CD8-positive, alpha-beta memory T cell (primary cell): ENCODE data around the gene USH1G. TPM values are rescaled to one million over a fixed set of nuclear protein-coding genes. Genes with fewer than 3 reads are reported as not detected.

Source experiments
- CTCF ChIA-PET: fragments of 350-600 bp; sonication (Branson Sonifier 250); formaldehyde crosslinking; loops from one replicate; lab custom pipeline; 2021; ENCODE audit warnings: antibody characterized with exemption; lab: Charles Lee
- POLR2A ChIA-PET: fragments of 350-600 bp; sonication (Branson Sonifier 250); formaldehyde crosslinking; loops from one replicate; lab custom pipeline; 2021; ENCODE audit warnings: antibody characterized with exemption; lab: Charles Lee
- DNase-seq, 5 donors: peaks; one replicate each; pipeline versions ENCODE4 v3.0.0 to v3.0.0-alpha.2; 2020 to 2022; ENCODE audit warnings: mixed read lengths in 1 of 5
- H3K27ac ChIP-seq: one replicate; pipeline ENCODE4 v1.7.0; 2013; ENCODE audit warnings: low read depth, mild to moderate bottlenecking, low read length, moderate library complexity
- H3K27me3 ChIP-seq: 2 replicates; pipeline ENCODE4 v1.7.0; 2013; ENCODE audit warnings: low read length, mild to moderate bottlenecking; ENCODE audit not compliant: insufficient read depth, poor library complexity, severe bottlenecking
- H3K36me3 ChIP-seq: 2 replicates; pipeline ENCODE4 v1.7.0; 2013; ENCODE audit warnings: mild to moderate bottlenecking, low read length, moderate library complexity; ENCODE audit not compliant: insufficient read depth
- H3K4me1 ChIP-seq: 2 replicates; pipeline ENCODE4 v1.7.0; 2013; ENCODE audit warnings: mild to moderate bottlenecking, low read length, moderate library complexity; ENCODE audit not compliant: insufficient read depth
- H3K4me3 ChIP-seq: 2 replicates; pipeline ENCODE4 v1.7.0; 2013; ENCODE audit warnings: mild to moderate bottlenecking, low read length
- H3K9me3 ChIP-seq: 2 replicates; pipeline ENCODE4 v1.7.0; 2013; ENCODE audit warnings: mild to moderate bottlenecking, low read length
- H3K27ac Mint-ChIP-seq, 8 donors: one replicate each; pipeline ENCODE4 v1.8.0; 2020 to 2021; ENCODE audit warnings: mixed read lengths in 8 of 8, mild to moderate bottlenecking in 6 of 8, inconsistent platforms in 3 of 8, moderate library complexity in 3 of 8
- H3K27me3 Mint-ChIP-seq, 2 donors: one replicate each; pipeline ENCODE4 v1.8.0; 2020 to 2021; ENCODE audit warnings: mixed read lengths in 2 of 2, mild to moderate bottlenecking in 1 of 2, moderate library complexity in 1 of 2
- H3K36me3 Mint-ChIP-seq, 3 donors: one replicate each; pipeline ENCODE4 v1.8.0; 2020 to 2021; ENCODE audit warnings: mixed read lengths in 3 of 3, inconsistent platforms in 1 of 3, mild to moderate bottlenecking in 1 of 3
- H3K4me1 Mint-ChIP-seq, 3 donors: one replicate each; pipeline ENCODE4 v1.8.0; 2020 to 2021; ENCODE audit warnings: mixed read lengths in 3 of 3, inconsistent platforms in 1 of 3, mild to moderate bottlenecking in 1 of 3
- H3K4me3 Mint-ChIP-seq, 7 donors: one replicate each; pipeline ENCODE4 v1.8.0; 2020 to 2021; ENCODE audit warnings: mixed read lengths in 7 of 7, mild to moderate bottlenecking in 6 of 7, moderate library complexity in 4 of 7, inconsistent platforms in 2 of 7
- H3K9me3 Mint-ChIP-seq, 5 donors: one replicate each; pipeline ENCODE4 v1.8.0; 2020 to 2022; ENCODE audit warnings: mixed read lengths in 5 of 5, mild to moderate bottlenecking in 3 of 5, moderate library complexity in 2 of 5, inconsistent platforms in 1 of 5
- polyA plus RNA-seq: library from polyadenylated mRNA; unstranded; fragments of 300-500 nt; fragmentation: Illumina TruSeq; gene quantifications from one replicate; pipeline ENCODE4 v1.2.3, GENCODE V29; 2021
- total RNA-seq, 2 experiments: library from RNA; stranded (reverse); gene quantifications; one replicate each; pipeline ENCODE4 v1.2.3, GENCODE V29; 2021

Gene USH1G
- total and polyA plus RNA-seq, 3 experiments from 2014 or later, result not detected

DNA sequence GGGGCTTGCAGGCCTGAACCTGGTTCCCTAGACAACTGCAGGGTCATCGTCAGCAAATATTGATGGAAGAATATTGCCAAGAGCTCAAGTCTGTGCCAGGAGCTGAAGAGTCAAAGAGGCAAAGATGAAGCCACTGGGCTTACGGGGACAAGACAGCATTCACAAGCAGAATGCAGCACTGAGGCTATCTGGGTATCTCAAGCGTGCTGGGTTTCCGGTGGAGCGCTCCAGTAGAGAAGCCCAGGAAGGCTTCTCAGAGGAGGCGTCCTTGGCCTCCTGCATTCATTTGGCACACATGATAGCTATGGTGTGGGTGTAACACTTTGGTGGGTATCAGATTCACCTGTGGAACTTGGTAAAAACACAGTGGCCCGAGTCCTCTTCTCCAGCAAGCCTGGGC is 32.5 kb downstream of the USH1G start:
- H3K27ac Mint-ChIP-seq, result no peak overlapping the region
- H3K36me3 Mint-ChIP-seq, result peaks cover 0 to 3% (median 0%) of the 10 kb centered on the region in 3 donors
- peaks cover 0 to 4% (median 0%) of the 10 kb centered on the region in 5 donors for H3K9me3 Mint-ChIP-seq
- ChIA-PET CTCF (no interaction called here), POLR2A (no interaction called here)
- H3K4me3 Mint-ChIP-seq, result peak overlapping the region in 1 of 7 donors; percentile 44
- Histone ChIP-seq H3K4me3 (no peak overlapping the region), H3K27me3 (peaks cover 22% of the 10 kb centered on the region), H3K9me3 (no peaks in the 10 kb centered on the region), H3K4me1 (no peaks in the 10 kb centered on the region), H3K27ac (no peak overlapping the region), H3K36me3 (no peaks in the 10 kb centered on the region)
- peaks cover 3 to 6% (median 4%) of the 10 kb centered on the region in 3 donors for H3K4me1 Mint-ChIP-seq
- H3K27me3 Mint-ChIP-seq, result peaks cover 31 to 44% of the 10 kb centered on the region in 2 donors
- no peak for DNase-seq

DNA sequence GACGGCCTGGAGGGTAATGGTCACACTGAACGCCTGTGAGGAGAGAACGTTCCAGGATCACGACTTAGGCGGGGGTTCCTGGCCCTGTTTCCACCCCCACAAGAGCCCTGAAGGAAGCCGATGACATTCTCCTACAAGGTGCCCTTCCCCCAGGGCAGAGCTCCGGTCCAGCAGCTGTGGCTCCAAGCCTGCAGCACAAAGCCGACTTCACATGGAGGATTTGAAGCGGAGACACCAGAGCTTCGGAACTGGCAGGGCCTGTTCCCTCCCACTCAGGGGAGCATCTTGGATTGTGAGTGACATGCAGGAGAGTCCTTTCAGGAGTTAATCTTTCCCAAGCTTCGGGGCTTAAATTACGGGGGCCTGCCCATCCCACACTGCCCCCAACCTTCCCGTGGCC is 34.6 kb downstream of the USH1G start:
- peaks cover 0 to 2% (median 0%) of the 10 kb centered on the region in 5 donors for H3K9me3 Mint-ChIP-seq
- CTCF ChIA-PET, result interaction anchor here (1.3 kb wide), 1 partner anchor 15 kb away, joined by 4 read pairs; no protein-coding TSS in a partner anchor
- Histone ChIP-seq H3K4me3 (no peak overlapping the region), H3K27ac (no peak overlapping the region), H3K27me3 (peaks cover 13% of the 10 kb centered on the region), H3K9me3 (no peaks in the 10 kb centered on the region), H3K4me1 (no peaks in the 10 kb centered on the region), H3K36me3 (no peaks in the 10 kb centered on the region)
- no peak for DNase-seq
- H3K27me3 Mint-ChIP-seq, result peaks cover 22 to 42% of the 10 kb centered on the region in 2 donors
- no peak overlapping the region for H3K4me3 Mint-ChIP-seq
- H3K36me3 Mint-ChIP-seq, result peaks cover 0 to 3% (median 0%) of the 10 kb centered on the region in 3 donors
- H3K27ac Mint-ChIP-seq, result no peak overlapping the region
- POLR2A ChIA-PET, result no interaction called here
- peaks cover 0 to 3% (median 0%) of the 10 kb centered on the region in 3 donors for H3K4me1 Mint-ChIP-seq

DNA sequence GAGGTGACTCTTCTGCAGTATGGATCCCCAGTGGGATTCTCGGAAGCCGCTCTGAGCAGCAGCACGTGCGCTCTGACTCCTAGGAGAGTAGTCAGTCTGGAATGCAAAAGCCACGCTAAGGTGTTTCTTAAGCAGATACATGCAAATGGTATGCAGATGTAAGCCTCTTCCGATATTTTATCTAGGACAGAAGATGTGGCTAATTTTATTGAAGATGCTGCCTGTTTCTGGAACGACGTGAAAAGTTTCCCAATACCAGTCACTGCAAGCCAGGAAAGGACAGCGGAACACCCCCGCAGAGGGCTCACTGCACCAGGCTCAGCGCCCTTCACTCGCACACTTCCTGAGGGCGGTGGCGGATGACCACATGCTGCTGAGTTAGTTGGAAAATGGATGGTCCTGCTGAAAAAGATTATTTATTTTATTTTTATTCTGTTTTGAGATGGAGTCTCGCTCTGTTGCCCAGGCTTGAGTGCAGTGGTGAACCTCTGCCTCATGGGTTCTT is 39.8 kb downstream of the USH1G start:
- Mint-ChIP-seq H3K36me3 (peaks cover 0 to 3% (median 0%) of the 10 kb centered on the region in 3 donors), H3K9me3 (peaks cover 0 to 2% (median 0%) of the 10 kb centered on the region in 5 donors), H3K4me1 (no peaks in the 10 kb centered on the region), H3K4me3 (no peak overlapping the region), H3K27me3 (peaks cover 12 to 36% of the 10 kb centered on the region in 2 donors), H3K27ac (no peak overlapping the region)
- Histone ChIP-seq H3K27ac (no peak overlapping the region), H3K4me1 (no peaks in the 10 kb centered on the region), H3K27me3 (no peaks in the 10 kb centered on the region), H3K36me3 (no peaks in the 10 kb centered on the region), H3K9me3 (no peaks in the 10 kb centered on the region), H3K4me3 (no peak overlapping the region)
- ChIA-PET CTCF (no interaction called here), POLR2A (no interaction called here)
- no peak for DNase-seq

DNA sequence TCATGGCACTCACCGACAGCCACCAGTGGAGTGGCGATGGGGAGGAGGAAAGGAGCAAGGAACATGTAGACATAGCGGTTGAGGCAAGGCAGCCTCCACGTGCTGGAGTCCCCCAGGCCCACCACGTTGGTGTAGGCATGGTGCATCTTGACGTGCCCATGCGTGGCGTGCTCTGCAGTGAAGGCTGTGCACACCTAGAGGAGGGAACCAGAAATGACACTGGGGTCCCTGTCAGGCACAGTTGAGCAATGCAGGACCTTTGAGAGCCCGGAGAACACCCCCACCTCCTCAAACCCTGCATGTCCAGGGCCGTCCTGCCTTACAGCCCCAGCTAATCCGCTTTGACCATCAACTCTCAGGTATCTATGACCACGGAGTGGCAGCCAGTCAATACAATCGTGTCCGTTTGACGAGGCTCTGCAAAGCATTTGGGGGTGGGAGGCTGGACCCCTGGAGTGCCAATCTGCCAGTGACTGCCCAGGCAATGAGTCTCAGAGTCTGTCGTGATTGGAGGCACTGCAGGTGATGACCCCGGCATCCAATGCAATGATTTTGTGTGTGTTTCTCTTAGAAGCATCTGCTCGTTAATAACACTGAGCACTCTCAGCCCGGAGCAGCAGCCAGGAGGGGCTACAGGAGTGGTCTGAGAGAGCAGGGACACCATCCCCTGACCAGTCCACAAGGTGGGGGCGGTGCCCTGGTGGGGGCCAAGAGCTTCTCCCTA is 40.4 kb downstream of the USH1G start:
- Histone ChIP-seq H3K4me1 (no peaks in the 10 kb centered on the region), H3K27ac (no peak overlapping the region), H3K36me3 (no peaks in the 10 kb centered on the region), H3K4me3 (no peak overlapping the region), H3K9me3 (no peaks in the 10 kb centered on the region), H3K27me3 (no peaks in the 10 kb centered on the region)
- no peak overlapping the region for H3K4me3 Mint-ChIP-seq
- ChIA-PET POLR2A (no interaction called here), CTCF (no interaction called here)
- peak in 1 of 5 donors; percentile 31 for DNase-seq
- no peak overlapping the region for H3K27ac Mint-ChIP-seq
- peaks cover 12 to 36% of the 10 kb centered on the region in 2 donors for H3K27me3 Mint-ChIP-seq
- peaks cover 0 to 3% (median 0%) of the 10 kb centered on the region in 3 donors for H3K36me3 Mint-ChIP-seq
- H3K4me1 Mint-ChIP-seq, result no peaks in the 10 kb centered on the region
- peaks cover 0 to 2% (median 0%) of the 10 kb centered on the region in 5 donors for H3K9me3 Mint-ChIP-seq

DNA sequence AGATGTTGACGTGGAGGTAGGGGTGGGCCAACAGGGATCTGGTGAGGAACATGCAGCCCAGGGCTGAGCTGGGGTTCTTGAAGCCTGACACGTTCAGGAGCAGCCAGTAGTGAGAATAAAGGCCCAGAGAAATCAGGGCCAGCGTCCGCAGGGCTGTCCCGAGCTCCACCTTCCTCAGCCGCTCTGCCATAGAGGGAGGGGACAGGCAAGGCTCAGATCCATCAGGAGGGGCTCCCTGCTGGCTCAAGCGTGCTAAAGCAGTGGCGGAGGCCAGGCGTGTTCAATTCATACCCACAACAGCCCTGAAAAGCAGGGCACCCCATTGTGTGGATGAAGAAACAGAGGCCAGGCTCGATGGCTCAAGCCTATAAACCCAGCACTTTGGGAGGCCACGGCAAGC is 42.0 kb downstream of the USH1G start:
- H3K4me1 Mint-ChIP-seq, result no peaks in the 10 kb centered on the region
- Histone ChIP-seq H3K36me3 (no peaks in the 10 kb centered on the region), H3K27ac (no peak overlapping the region), H3K27me3 (no peaks in the 10 kb centered on the region), H3K4me3 (no peak overlapping the region), H3K9me3 (no peaks in the 10 kb centered on the region), H3K4me1 (no peaks in the 10 kb centered on the region)
- H3K27ac Mint-ChIP-seq, result no peak overlapping the region
- ChIA-PET CTCF (no interaction called here), POLR2A (no interaction called here)
- peaks cover 0 to 2% (median 0%) of the 10 kb centered on the region in 5 donors for H3K9me3 Mint-ChIP-seq
- no peak for DNase-seq
- no peaks in the 10 kb centered on the region for H3K36me3 Mint-ChIP-seq
- H3K4me3 Mint-ChIP-seq, result no peak overlapping the region
- H3K27me3 Mint-ChIP-seq, result peaks cover 10 to 27% of the 10 kb centered on the region in 2 donors

DNA sequence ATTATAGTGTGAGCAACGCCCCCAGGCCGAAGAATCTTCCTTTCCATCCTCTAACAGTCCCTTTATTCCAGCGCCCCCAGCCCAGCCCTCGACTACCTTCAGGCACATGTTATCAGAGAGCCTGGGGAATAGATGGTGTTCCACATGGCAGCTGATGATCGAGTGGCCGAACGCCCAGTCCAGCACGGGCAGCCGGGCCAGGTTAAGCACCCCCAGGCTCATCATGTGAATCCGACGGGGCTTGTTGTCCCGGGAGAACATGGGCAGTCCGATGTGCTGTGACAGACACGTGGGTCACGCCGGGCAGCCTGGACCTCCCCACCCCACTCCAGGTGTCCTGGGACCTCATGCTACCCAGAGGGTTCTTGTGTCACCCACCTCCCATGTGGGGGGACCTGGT is 43.7 kb downstream of the USH1G start:
- Mint-ChIP-seq H3K4me3 (no peak overlapping the region), H3K27ac (no peak overlapping the region), H3K27me3 (peaks cover 7 to 15% of the 10 kb centered on the region in 2 donors), H3K9me3 (peaks cover 0 to 2% (median 0%) of the 10 kb centered on the region in 5 donors), H3K4me1 (no peaks in the 10 kb centered on the region), H3K36me3 (no peaks in the 10 kb centered on the region)
- no peaks in the 10 kb centered on the region for H3K36me3 ChIP-seq
- H3K27ac ChIP-seq, result no peak overlapping the region
- POLR2A ChIA-PET, result interaction anchor here (0.7 kb wide), 1 partner anchor 381 kb away, joined by 5 read pairs; no protein-coding TSS in a partner anchor
- H3K4me3 ChIP-seq, result no peak overlapping the region
- H3K27me3 ChIP-seq, result no peaks in the 10 kb centered on the region
- H3K9me3 ChIP-seq, result no peaks in the 10 kb centered on the region
- no peaks in the 10 kb centered on the region for H3K4me1 ChIP-seq
- CTCF ChIA-PET, result no interaction called here
- no peak for DNase-seq

DNA sequence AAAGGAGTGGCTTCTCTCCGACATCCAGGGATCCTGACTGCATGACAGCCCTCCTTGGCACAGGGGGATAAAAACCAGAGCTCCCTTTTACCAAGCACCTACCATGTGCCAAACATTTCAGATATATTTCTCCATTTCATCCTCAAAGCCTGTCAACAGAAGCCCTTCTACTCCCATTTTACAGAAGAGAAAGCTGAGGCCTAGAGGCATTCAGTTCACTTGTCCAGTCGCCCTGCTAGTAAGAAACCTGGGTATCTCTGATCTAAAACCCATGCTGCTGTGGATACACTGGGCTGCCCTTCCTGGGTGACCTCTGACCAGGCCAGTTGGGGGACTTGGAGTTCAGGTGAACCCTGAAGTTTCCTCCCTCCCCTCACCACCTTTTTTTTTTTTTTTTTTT is 44.4 kb downstream of the USH1G start:
- Mint-ChIP-seq H3K4me1 (peaks cover 4% of the 10 kb centered on the region in 3 donors), H3K4me3 (no peak overlapping the region), H3K27me3 (peaks cover 4 to 10% of the 10 kb centered on the region in 2 donors), H3K36me3 (no peaks in the 10 kb centered on the region), H3K27ac (peak overlapping the region in 2 of 8 donors; percentile 35 to 54), H3K9me3 (peaks cover 0 to 2% (median 0%) of the 10 kb centered on the region in 5 donors)
- H3K9me3 ChIP-seq, result no peaks in the 10 kb centered on the region
- DNase-seq, result no peak
- ChIA-PET POLR2A (interaction anchor here (0.7 kb wide), 1 partner anchor 382 kb away, joined by 5 read pairs; no protein-coding TSS in a partner anchor), CTCF (interaction anchor here (1.2 kb wide), 1 partner anchor 10 kb away, joined by 4 read pairs; no protein-coding TSS in a partner anchor)
- H3K27ac ChIP-seq, result no peak overlapping the region
- no peaks in the 10 kb centered on the region for H3K27me3 ChIP-seq
- no peaks in the 10 kb centered on the region for H3K4me1 ChIP-seq
- no peak overlapping the region for H3K4me3 ChIP-seq
- no peaks in the 10 kb centered on the region for H3K36me3 ChIP-seq
